PC-9 (cell line): Measurements from ENCODE around the gene NSUN7. TPM values are rescaled to one million over a fixed set of nuclear protein-coding genes. Genes with fewer than 3 reads are reported as not detected.

Experiments used
- BruUV-seq: library from RNA; stranded (reverse); fragments of 400-500 nt; replicated peaks from 2 replicates; lab custom pipeline; 2021; lab: Mats Ljungman, UMichigan
- CTCF ChIA-PET: fragments of 300-600 bp; sonication (Branson Sonifier 250); formaldehyde crosslinking; loops from one replicate; lab custom pipeline; 2022; ENCODE audit warnings: antibody characterized with exemption; lab: Charles Lee
- POLR2A ChIA-PET: fragments of 300-600 bp; sonication (Branson Sonifier 250); formaldehyde crosslinking; loops from one replicate; lab custom pipeline; 2022; ENCODE audit warnings: antibody characterized with exemption; ENCODE audit not compliant: unreplicated experiment; lab: Charles Lee
- DNase-seq, 2 experiments: peaks; one replicate each; pipeline versions ENCODE4 v3.0.0 to v3.0.0-alpha.2; 2015 to 2022; ENCODE audit warnings: mixed read lengths in 1 of 2
- H2AFZ ChIP-seq: fragments of 200-600 bp; sonication (generic); 2 replicates; pipeline ENCODE4 v1.8.1; 2017; ENCODE audit warnings: antibody characterized with exemption
- H3F3A ChIP-seq: fragments of 200-600 bp; sonication (generic); 2 replicates; pipeline ENCODE4 v1.8.1; 2017; ENCODE audit warnings: antibody characterized with exemption, mild to moderate bottlenecking, low read depth; ENCODE audit not compliant: insufficient read depth
- H3K27ac ChIP-seq: fragments of 200-600 bp; sonication (generic); 2 replicates; pipeline ENCODE4 v1.6.1; 2016; ENCODE audit warnings: mixed run types
- H3K27me3 ChIP-seq: fragments of 200-600 bp; sonication (generic); 2 replicates; pipeline ENCODE4 v1.6.1; 2016; ENCODE audit warnings: low read depth, mixed run types; ENCODE audit not compliant: insufficient read depth
- H3K36me3 ChIP-seq: fragments of 200-600 bp; sonication (generic); 2 replicates; pipeline ENCODE4 v1.6.1; 2016; ENCODE audit warnings: low read depth, mixed run types
- H3K4me1 ChIP-seq: fragments of 200-600 bp; sonication (generic); replicated peaks from 2 replicates; pipeline ENCODE4 v1.6.1; 2016; ENCODE audit warnings: mixed run types; ENCODE audit not compliant: insufficient read depth
- H3K4me2 ChIP-seq: fragments of 200-600 bp; sonication (generic); 2 replicates; pipeline ENCODE4 v1.6.1; 2017; ENCODE audit warnings: mixed run types
- H3K4me3 ChIP-seq: fragments of 200-600 bp; sonication (generic); 2 replicates; pipeline ENCODE4 v1.6.1; 2016; ENCODE audit warnings: mixed run types
- H3K79me2 ChIP-seq: fragments of 200-600 bp; sonication (generic); 2 replicates; pipeline ENCODE4 v1.6.1; 2017; ENCODE audit warnings: low read depth, mixed run types
- H3K9me2 ChIP-seq: fragments of 200-600 bp; sonication (generic); 2 replicates; pipeline ENCODE4 v1.8.1; 2017; ENCODE audit warnings: mild to moderate bottlenecking; ENCODE audit not compliant: insufficient read depth
- H3K9me3 ChIP-seq: fragments of 200-600 bp; sonication (generic); 2 replicates; pipeline ENCODE4 v1.8.1; 2016; ENCODE audit warnings: low read depth; ENCODE audit not compliant: insufficient read depth
- H4K20me1 ChIP-seq: fragments of 200-600 bp; sonication (generic); 2 replicates; pipeline ENCODE4 v1.8.1; 2017; ENCODE audit not compliant: insufficient read depth
- EZH2 ChIP-seq: fragments of 200-600 bp; sonication (generic); IDR thresholded peaks from 2 replicates; pipeline ENCODE4 v1.8.0; 2017; ENCODE audit warnings: antibody characterized with exemption, low read depth
- intact Hi-C: fragments of 100-400 bp; cut with micrococcal nuclease; formaldehyde crosslinking; loops from one replicate; pipeline ENCODE4 v1.10.0; 2022; ENCODE audit not compliant: unreplicated experiment
- total RNA-seq: library from RNA; stranded (reverse); gene quantifications from 2 replicates; pipeline ENCODE4 v1.2.3, GENCODE V29; 2021
- TF ChIP-seq, protein P1 (sequence below): fragments of 200-600 bp; sonication (generic); conservative IDR thresholded peaks from 2 replicates; pipeline ENCODE4 v1.6.1; 2017; ENCODE audit warnings: mixed run types, antibody characterized with exemption, mild to moderate bottlenecking, moderate library complexity

NSUN7 gene
- total RNA-seq, 1 experiment from 2014 or later = 16.8 TPM

DNA sequence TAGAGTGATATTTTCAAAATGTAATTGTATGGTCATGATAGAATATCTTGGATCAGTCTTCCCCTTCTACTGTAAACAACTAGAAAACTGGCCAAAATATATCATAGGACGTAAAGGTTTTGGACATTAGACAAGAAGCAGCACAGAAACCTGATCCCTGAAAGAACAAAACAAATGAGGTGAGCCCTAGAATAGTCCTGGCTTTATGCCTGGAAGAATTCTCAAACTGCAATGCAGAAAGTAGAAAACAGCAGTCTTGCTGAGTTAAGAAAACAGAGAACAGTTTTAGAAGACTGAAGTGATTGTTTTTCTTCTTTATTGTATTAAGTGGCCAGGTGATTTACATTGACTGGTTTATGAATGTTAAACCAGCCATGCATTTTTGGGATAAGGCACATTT is 19.5 kb downstream of the NSUN7 start:
- H3K9me2 ChIP-seq = no peaks in the 10 kb centered on the region
- intact Hi-C loops = no loop called here
- no TSS peak for BruUV-seq
- H3K4me2 ChIP-seq = no peak overlapping the region
- no peak overlapping the region for H3K27ac ChIP-seq
- no peaks in the 10 kb centered on the region for H3K27me3 ChIP-seq
- H4K20me1 ChIP-seq = no peaks in the 10 kb centered on the region
- H3K79me2 ChIP-seq = no peaks in the 10 kb centered on the region
- CTCF ChIA-PET = interaction anchor here (0.6 kb wide), 1 partner anchor 132 kb away, joined by 8 read pairs; no protein-coding TSS in a partner anchor
- no peaks in the 10 kb centered on the region for H3K9me3 ChIP-seq
- POLR2A ChIA-PET = interaction anchor here (0.7 kb wide), 1 partner anchor 73 kb away, joined by 5 read pairs; no protein-coding TSS in a partner anchor
- no peaks in the 10 kb centered on the region for H3K36me3 ChIP-seq
- H3K4me1 ChIP-seq = no peaks in the 10 kb centered on the region
- H2AFZ ChIP-seq = no peak overlapping the region
- H3F3A ChIP-seq = no peaks in the 10 kb centered on the region
- no peak overlapping the region for H3K4me3 ChIP-seq
- no peak for DNase-seq
- TF ChIP-seq, protein P1, sequence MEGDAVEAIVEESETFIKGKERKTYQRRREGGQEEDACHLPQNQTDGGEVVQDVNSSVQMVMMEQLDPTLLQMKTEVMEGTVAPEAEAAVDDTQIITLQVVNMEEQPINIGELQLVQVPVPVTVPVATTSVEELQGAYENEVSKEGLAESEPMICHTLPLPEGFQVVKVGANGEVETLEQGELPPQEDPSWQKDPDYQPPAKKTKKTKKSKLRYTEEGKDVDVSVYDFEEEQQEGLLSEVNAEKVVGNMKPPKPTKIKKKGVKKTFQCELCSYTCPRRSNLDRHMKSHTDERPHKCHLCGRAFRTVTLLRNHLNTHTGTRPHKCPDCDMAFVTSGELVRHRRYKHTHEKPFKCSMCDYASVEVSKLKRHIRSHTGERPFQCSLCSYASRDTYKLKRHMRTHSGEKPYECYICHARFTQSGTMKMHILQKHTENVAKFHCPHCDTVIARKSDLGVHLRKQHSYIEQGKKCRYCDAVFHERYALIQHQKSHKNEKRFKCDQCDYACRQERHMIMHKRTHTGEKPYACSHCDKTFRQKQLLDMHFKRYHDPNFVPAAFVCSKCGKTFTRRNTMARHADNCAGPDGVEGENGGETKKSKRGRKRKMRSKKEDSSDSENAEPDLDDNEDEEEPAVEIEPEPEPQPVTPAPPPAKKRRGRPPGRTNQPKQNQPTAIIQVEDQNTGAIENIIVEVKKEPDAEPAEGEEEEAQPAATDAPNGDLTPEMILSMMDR = no peak
- TF ChIP-seq EZH2 = no peak

- no peaks in the 10 kb centered on the region for H3K79me2 ChIP-seq
- H3K4me1 ChIP-seq = no peaks in the 10 kb centered on the region
- 0 out of 2 replicates have a peak, but pooled peaks cover 6% of the 10 kb centered on the region for H3K9me3 ChIP-seq
- peaks cover 10% of the 10 kb centered on the region for H3K36me3 ChIP-seq
- no peaks in the 10 kb centered on the region for H3K27me3 ChIP-seq
- no peaks in the 10 kb centered on the region for H3F3A ChIP-seq
- no peaks in the 10 kb centered on the region for H4K20me1 ChIP-seq
- no peak for DNase-seq
- intact Hi-C loops = no loop called here
- POLR2A ChIA-PET = interaction anchor here (0.7 kb wide), 1 partner anchor 22 kb away, joined by 4 read pairs; no protein-coding TSS in a partner anchor
- no peak overlapping the region for H3K27ac ChIP-seq
- BruUV-seq = no TSS peak
- CTCF ChIA-PET = no interaction called here
- H3K4me2 ChIP-seq = no peak overlapping the region
- no peaks in the 10 kb centered on the region for H3K9me2 ChIP-seq
- TF ChIP-seq, protein P1 = no peak
- no peak for TF ChIP-seq EZH2
- H3K4me3 ChIP-seq = no peak overlapping the region
- H2AFZ ChIP-seq = no peak overlapping the region
Measured at GRCh38 chr4:40778090-40778489, 28.3 kb downstream of the NSUN7 start.

- Histone ChIP-seq H3K4me1 (no peaks in the 10 kb centered on the region), H3K27ac (no peak overlapping the region), H3K4me2 (no peak overlapping the region), H3K27me3 (no peaks in the 10 kb centered on the region), H2AFZ (no peak overlapping the region), H3K9me2 (no peaks in the 10 kb centered on the region), H3K4me3 (no peak overlapping the region), H4K20me1 (no peaks in the 10 kb centered on the region), H3K9me3 (0 out of 2 replicates have a peak, but pooled peaks cover under 1% of the 10 kb centered on the region), H3K36me3 (peaks cover 4% of the 10 kb centered on the region; the same call in 1 of the 2 replicates), H3K79me2 (no peaks in the 10 kb centered on the region), H3F3A (no peaks in the 10 kb centered on the region)
- no TSS peak for BruUV-seq
- CTCF ChIA-PET = no interaction called here
- DNase-seq = no peak
- POLR2A ChIA-PET = no interaction called here
- intact Hi-C loops = no loop called here
- TF ChIP-seq EZH2 = no peak
- TF ChIP-seq, protein P1 = no peak
Measured at GRCh38 chr4:40782876-40783275, 33.1 kb downstream of the NSUN7 start.
